T-cell (primary cell): ENCODE measurements around the gene SLC7A10. TPM values are rescaled to one million over a fixed set of nuclear protein-coding genes. Genes with fewer than 3 reads are reported as not detected.
"Not testable (repeated sequence)": the region's sequence is repeated elsewhere in the genome, so short reads cannot be mapped to it uniquely, and the experiment has no call there.

Experiments used
- ATAC-seq, 4 experiments: fragments of 200-7000 bp in 3 of 4; fragments of 150-1000 bp in 1 of 4; cut with Tn5 transposase; replicated peaks in 1 of 4; 1 replicate in 3 of 4; 2 replicates in 1 of 4; pipeline ENCODE4 v1.10.0; 2021; ENCODE audit warnings: moderate library complexity in 3 of 4, mild to moderate bottlenecking in 2 of 4, moderate number of reproducible peaks in 1 of 4
- CTCF ChIA-PET, 2 donors: fragments of 300-600 bp; sonication (Branson Sonifier 250); formaldehyde crosslinking; loops; one replicate each; lab custom pipeline; 2022; ENCODE audit warnings: antibody characterized with exemption in 2 of 2; lab: Charles Lee
- POLR2A ChIA-PET, 2 donors: fragments of 300-600 bp; sonication (Branson Sonifier 250); formaldehyde crosslinking; loops; one replicate each; lab custom pipeline; 2022; ENCODE audit warnings: antibody characterized with exemption in 2 of 2; lab: Charles Lee
- DNase-seq, 35 experiments: peaks; one replicate each; pipeline versions ENCODE4 v3.0.0 to v3.0.0-alpha.2; 2013 to 2023
- H3K27ac ChIP-seq: one replicate; pipeline ENCODE4 v1.5.1; 2013; ENCODE audit warnings: low read length
- H3K27me3 ChIP-seq, 2 experiments: replicated peaks in 1 of 2; 1 replicate in 1 of 2; 2 replicates in 1 of 2; pipeline versions ENCODE4 v1.6.1 to v1.7.0; 2013; ENCODE audit warnings: low read length in 1 of 2, mixed read lengths in 1 of 2; ENCODE audit not compliant: control insufficient read depth in 2 of 2, insufficient read depth in 2 of 2; ENCODE audit errors: extremely low read depth in 1 of 2
- H3K36me3 ChIP-seq, 2 donors: 1 replicate in 1 of 2; 2 replicates in 1 of 2; pipeline versions ENCODE4 v1.6.1 to v1.7.0; 2013; ENCODE audit warnings: low read length in 1 of 2; ENCODE audit not compliant: control insufficient read depth in 2 of 2, insufficient read depth in 1 of 2; ENCODE audit errors: extremely low read depth in 1 of 2
- H3K4me1 ChIP-seq, 2 experiments: 1 replicate in 1 of 2; 2 replicates in 1 of 2; pipeline versions ENCODE4 v1.6.1 to v1.7.0; 2013; ENCODE audit warnings: low read length in 2 of 2, mixed read lengths in 1 of 2; ENCODE audit not compliant: insufficient read depth in 2 of 2, control insufficient read depth in 1 of 2; ENCODE audit errors: extremely low read depth in 1 of 2
- H3K4me3 ChIP-seq, 2 donors: 1 replicate in 1 of 2; 2 replicates in 1 of 2; pipeline versions ENCODE4 v1.5.1 to v1.7.0; 2013; ENCODE audit warnings: mild to moderate bottlenecking in 2 of 2, low read length in 1 of 2, moderate library complexity in 1 of 2; ENCODE audit not compliant: control insufficient read depth in 1 of 2; ENCODE audit errors: extremely low read depth in 1 of 2
- H3K9me3 ChIP-seq: 2 replicates; pipeline ENCODE4 v1.7.0; 2013
- H3K27ac Mint-ChIP-seq, 2 donors: one replicate each; pipeline ENCODE4 v1.8.0; 2020 to 2021; ENCODE audit warnings: mild to moderate bottlenecking in 2 of 2, mixed read lengths in 2 of 2
- H3K27me3 Mint-ChIP-seq, 2 donors: one replicate each; pipeline ENCODE4 v1.8.0; 2021 to 2022; ENCODE audit warnings: mixed read lengths in 2 of 2
- H3K36me3 Mint-ChIP-seq: one replicate; pipeline ENCODE4 v1.8.0; 2021; ENCODE audit warnings: mixed read lengths
- H3K4me1 Mint-ChIP-seq, 3 donors: one replicate each; pipeline ENCODE4 v1.8.0; 2020 to 2022; ENCODE audit warnings: mixed read lengths in 3 of 3, mild to moderate bottlenecking in 1 of 3
- H3K4me3 Mint-ChIP-seq, 3 donors: one replicate each; pipeline ENCODE4 v1.8.0; 2020 to 2022; ENCODE audit warnings: mild to moderate bottlenecking in 3 of 3, mixed read lengths in 3 of 3, moderate library complexity in 3 of 3
- H3K9me3 Mint-ChIP-seq, 3 donors: one replicate each; pipeline ENCODE4 v1.8.0; 2020 to 2022; ENCODE audit warnings: mixed read lengths in 3 of 3
- WGBS: methylation state at CpG from one replicate; pipeline ENCODE4 v1.1.5; 2013; ENCODE audit warnings: missing lambda C conversion rate; ENCODE audit not compliant: insufficient coverage; 5-methylcytosine and 5-hydroxymethylcytosine counted together
- total RNA-seq, 35 experiments: library from RNA in 6 of 35; stranded (reverse) in 6 of 35; fragments of 120-200 nt in 1 of 35; gene quantifications; one replicate each; pipeline versions ENCODE4 v1.2.1 to v1.2.4 and lab custom pipeline; 2013 to 2026

The SLC7A10 gene
- total RNA-seq, 5 donors from 2014 or later (not counting 1 experiment from before 2014, with no cell fraction given), result not detected

DNA sequence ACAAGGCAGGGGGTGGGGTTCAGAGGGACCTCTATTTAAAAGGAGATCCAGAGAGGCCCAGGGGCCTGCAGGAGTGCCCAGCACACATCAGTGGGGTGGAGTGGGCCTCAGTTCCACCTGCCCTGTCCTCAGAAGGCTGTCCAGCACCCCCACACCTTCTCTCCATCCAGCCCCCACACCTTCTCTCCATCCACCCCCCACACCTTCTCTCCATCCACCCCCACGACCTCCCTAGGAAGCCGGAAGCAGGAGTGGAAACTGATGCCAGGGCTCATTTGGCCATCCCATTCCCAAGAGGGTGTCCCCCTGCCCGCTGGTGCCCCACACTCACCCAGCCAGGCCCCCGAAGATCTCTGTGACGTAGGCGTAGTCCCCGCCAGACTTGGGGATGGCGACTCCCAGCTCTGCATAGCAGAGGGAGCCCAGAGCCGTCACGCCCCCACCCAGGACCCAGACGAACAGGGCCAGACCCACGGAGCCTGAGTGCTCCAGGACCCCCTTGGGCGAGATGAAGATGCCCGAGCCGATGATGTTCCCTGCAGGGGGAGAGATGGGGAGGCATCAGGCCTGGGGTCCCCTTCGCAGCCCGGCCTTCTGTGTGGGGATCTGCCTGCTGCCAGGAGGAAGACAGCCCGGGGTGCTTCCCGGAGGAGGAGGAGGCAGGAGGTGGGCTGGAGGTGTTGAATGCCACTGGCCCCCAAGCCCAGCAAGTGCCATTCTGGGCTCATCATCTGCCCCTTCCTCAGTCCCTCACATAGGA lies 10.0 kb downstream of the SLC7A10 start:
- Histone ChIP-seq H3K9me3 (no peaks in the 10 kb centered on the region), H3K27me3 (peaks cover 0 to 25% of the 10 kb centered on the region in 2 experiments), H3K4me3 (no peak overlapping the region), H3K36me3 (no peaks in the 10 kb centered on the region), H3K4me1 (no peaks in the 10 kb centered on the region), H3K27ac (no peak overlapping the region)
- POLR2A ChIA-PET, result no interaction called here
- 76% methylated on average over 17 of the region's 19 CpGs for WGBS
- H3K27me3 Mint-ChIP-seq, result peaks cover 3 to 7% of the 10 kb centered on the region in 2 donors
- no peaks in the 10 kb centered on the region for H3K9me3 Mint-ChIP-seq
- no peak for DNase-seq
- no peaks in the 10 kb centered on the region for H3K36me3 Mint-ChIP-seq
- CTCF ChIA-PET, result no interaction called here
- H3K4me1 Mint-ChIP-seq, result no peaks in the 10 kb centered on the region
- H3K27ac Mint-ChIP-seq, result no peak overlapping the region
- no peak overlapping the region for H3K4me3 Mint-ChIP-seq
- no peak for ATAC-seq

DNA sequence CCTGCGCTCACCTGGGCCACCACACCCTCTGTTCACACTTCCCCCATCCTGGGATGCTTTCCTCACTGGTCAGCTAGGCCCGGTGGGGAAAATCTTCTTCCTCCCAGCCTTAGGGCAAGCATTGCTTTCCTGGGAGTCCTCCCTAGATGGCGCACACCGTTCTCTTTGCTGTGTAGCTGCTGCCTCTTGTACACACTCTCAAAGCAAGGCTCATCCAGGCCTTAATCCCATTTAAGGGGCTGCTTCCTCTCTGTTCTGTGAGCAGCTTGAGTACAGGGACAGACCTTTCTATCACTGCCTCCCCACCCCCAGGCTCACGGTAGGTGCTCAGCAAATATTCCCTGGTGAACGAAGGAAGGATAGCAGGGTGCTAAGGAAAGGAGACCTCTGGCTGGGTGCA lies 11.1 kb downstream of the SLC7A10 start:
- Mint-ChIP-seq H3K36me3 (no peaks in the 10 kb centered on the region), H3K27ac (no peak overlapping the region), H3K9me3 (no peaks in the 10 kb centered on the region), H3K4me3 (no peak overlapping the region), H3K4me1 (no peaks in the 10 kb centered on the region), H3K27me3 (peaks cover 0 to 3% of the 10 kb centered on the region in 2 donors)
- no peak for ATAC-seq
- 79% methylated on average over 4 of the region's 6 CpGs for WGBS
- peaks cover 0 to 15% of the 10 kb centered on the region in 2 experiments for H3K27me3 ChIP-seq
- no peak overlapping the region for H3K4me3 ChIP-seq
- no peaks in the 10 kb centered on the region for H3K36me3 ChIP-seq
- CTCF ChIA-PET, result no interaction called here
- H3K27ac ChIP-seq, result no peak overlapping the region
- DNase-seq, result no peak
- POLR2A ChIA-PET, result no interaction called here
- H3K4me1 ChIP-seq, result no peaks in the 10 kb centered on the region
- H3K9me3 ChIP-seq, result no peaks in the 10 kb centered on the region

DNA sequence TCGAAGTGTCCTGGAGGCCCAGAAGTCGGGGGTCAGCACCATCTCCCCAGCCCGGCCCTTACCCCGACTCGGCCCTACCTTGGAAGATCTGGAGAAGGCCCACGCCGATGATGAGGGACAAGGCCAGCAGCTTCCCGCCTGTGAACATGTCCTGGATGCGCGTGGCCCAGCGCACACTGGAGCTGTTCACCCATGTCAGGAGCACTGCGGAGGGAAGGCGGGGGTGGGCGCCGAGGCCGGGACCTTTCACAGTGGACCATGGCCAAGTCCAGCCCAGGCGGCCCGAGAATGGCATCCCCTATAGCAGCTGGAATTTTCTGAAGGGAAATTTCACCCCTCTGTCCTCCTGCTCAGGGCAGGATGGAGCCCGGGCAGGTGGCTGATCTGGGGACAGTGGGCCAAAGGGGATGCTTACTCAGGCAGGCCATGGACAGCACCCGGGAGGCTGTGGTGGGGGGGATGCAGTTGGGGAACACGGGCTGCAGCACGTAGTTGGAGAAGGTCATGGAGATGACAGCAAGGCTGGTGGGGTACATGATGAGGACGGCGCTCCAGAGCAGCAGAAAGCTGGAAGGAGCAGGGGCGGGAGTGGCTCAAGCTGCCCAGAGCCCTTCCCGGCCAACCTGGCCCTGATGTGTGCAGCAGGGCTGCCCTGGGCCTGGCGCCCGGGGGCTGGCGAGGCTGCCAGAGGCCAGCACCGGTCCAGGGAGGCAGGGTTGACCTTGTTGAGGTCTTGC lies 13.0 kb downstream of the SLC7A10 start:
- 83% methylated on average over 23 of the region's 30 CpGs for WGBS
- no peaks in the 10 kb centered on the region for H3K9me3 Mint-ChIP-seq
- no peaks in the 10 kb centered on the region for H3K4me1 ChIP-seq
- no peaks in the 10 kb centered on the region for H3K27me3 Mint-ChIP-seq
- no peaks in the 10 kb centered on the region for H3K9me3 ChIP-seq
- no peaks in the 10 kb centered on the region for H3K36me3 Mint-ChIP-seq
- ATAC-seq, result no peak
- ChIA-PET CTCF (no interaction called here), POLR2A (no interaction called here)
- H3K27ac Mint-ChIP-seq, result no peak overlapping the region
- H3K27ac ChIP-seq, result no peak overlapping the region
- H3K4me3 ChIP-seq, result no peak overlapping the region
- peaks cover 0 to 11% of the 10 kb centered on the region in 2 experiments for H3K27me3 ChIP-seq
- no peaks in the 10 kb centered on the region for H3K36me3 ChIP-seq
- H3K4me1 Mint-ChIP-seq, result no peaks in the 10 kb centered on the region
- no peak overlapping the region for H3K4me3 Mint-ChIP-seq
- no peak for DNase-seq

DNA sequence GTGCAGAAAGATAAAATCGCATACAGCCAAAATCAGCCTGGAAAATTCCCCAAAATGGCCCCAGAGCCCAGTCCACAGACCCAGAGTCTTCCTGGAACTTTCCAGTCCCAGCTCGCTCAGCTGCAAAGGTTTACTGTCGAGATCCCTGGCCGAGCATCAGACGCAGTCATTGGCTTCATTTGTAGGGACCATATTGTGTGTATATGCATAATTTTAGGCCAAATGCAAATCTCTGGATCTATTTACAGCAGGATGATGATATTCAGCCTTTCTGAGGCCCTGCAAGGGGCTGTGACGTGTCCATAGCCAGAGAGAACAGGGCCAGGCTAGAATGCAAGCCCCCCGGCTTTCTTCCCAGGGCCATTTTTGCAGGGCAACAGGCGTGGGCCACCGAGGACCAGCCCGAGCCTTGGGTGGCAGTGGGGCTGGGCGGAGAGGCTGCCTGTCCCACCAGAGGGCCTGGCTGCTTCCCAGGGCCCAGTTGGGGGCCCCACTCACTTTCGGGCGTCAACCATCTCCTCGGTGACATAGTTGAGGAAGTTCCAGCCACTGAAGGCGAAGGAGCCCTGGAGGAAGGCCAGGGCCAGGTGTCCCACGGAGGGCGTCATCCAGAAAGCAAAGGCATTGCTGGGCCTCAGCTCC lies 13.7 kb downstream of the SLC7A10 start:
- WGBS, result 75% methylated on average over 16 of the region's 17 CpGs
- H3K4me3 ChIP-seq, result no peak overlapping the region
- Mint-ChIP-seq H3K36me3 (no peaks in the 10 kb centered on the region), H3K4me1 (no peaks in the 10 kb centered on the region), H3K27ac (no peak overlapping the region), H3K4me3 (no peak overlapping the region), H3K9me3 (no peaks in the 10 kb centered on the region), H3K27me3 (no peaks in the 10 kb centered on the region)
- POLR2A ChIA-PET, result no interaction called here
- no peaks in the 10 kb centered on the region for H3K36me3 ChIP-seq
- H3K4me1 ChIP-seq, result no peaks in the 10 kb centered on the region
- CTCF ChIA-PET, result no interaction called here
- H3K9me3 ChIP-seq, result no peaks in the 10 kb centered on the region
- ATAC-seq (no peak), DNase-seq (no peak)
- no peak overlapping the region for H3K27ac ChIP-seq
- H3K27me3 ChIP-seq, result peaks cover 0 to 11% of the 10 kb centered on the region in 2 experiments

DNA sequence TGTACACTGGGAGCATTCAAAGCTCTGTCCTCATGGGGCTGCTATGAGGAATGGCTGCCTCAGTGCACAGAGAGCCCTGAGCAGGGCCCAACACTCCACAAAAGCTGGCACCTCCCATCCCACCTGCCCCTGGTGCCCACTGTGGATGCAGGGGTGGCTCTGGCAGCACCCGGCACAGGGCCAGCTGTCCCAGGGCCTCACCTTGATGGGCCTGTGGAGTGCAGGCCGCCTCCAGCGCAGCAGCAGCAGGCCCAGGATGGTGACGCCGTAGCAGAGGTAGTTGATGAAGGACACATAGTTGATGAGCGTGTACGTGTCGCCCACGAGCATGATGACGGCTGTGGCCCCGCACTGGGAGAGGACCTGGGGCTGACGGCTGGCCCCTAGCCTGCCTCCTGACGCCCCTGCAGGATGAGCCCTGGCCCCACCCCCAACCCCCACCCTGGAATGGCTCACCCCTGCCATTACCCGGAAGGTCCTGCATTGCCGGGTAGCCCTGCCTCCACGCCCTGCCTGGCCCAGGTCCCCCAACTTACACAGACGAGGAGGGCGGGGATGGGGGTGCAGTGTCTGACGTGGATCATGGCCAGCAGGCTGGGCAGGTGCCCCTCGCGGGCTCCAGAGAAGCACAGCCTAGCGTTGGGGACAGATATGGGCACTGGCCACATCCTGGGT lies 15.2 kb downstream of the SLC7A10 start:
- Mint-ChIP-seq H3K27me3 (no peaks in the 10 kb centered on the region), H3K4me3 (no peak overlapping the region), H3K9me3 (no peaks in the 10 kb centered on the region), H3K36me3 (no peaks in the 10 kb centered on the region), H3K27ac (no peak overlapping the region), H3K4me1 (no peaks in the 10 kb centered on the region)
- Histone ChIP-seq H3K36me3 (no peaks in the 10 kb centered on the region), H3K27me3 (peaks cover 0 to 7% of the 10 kb centered on the region in 2 experiments), H3K27ac (no peak overlapping the region), H3K4me1 (no peaks in the 10 kb centered on the region), H3K4me3 (no peak overlapping the region), H3K9me3 (no peaks in the 10 kb centered on the region)
- ATAC-seq (no peak), DNase-seq (no peak)
- CTCF ChIA-PET, result no interaction called here
- 88% methylated on average over 20 of the region's 22 CpGs for WGBS
- POLR2A ChIA-PET, result no interaction called here

GRCh38 chr19:33209850-33210230 lies 15.8 kb downstream of the SLC7A10 start:
- H3K9me3 ChIP-seq, H3K4me1 ChIP-seq, H3K36me3 Mint-ChIP-seq, H3K27me3 ChIP-seq, POLR2A ChIA-PET, CTCF ChIA-PET, DNase-seq, H3K27me3 Mint-ChIP-seq, H3K36me3 ChIP-seq, H3K27ac ChIP-seq, H3K4me3 ChIP-seq, ATAC-seq, H3K4me3 Mint-ChIP-seq, H3K9me3 Mint-ChIP-seq, H3K27ac Mint-ChIP-seq, H3K4me1 Mint-ChIP-seq: not testable (repeated sequence)
- WGBS, result 48% methylated on average over 2 of the region's 7 CpGs
